ENCODE data around the gene MYH9.

MYH9 gene

DNA sequence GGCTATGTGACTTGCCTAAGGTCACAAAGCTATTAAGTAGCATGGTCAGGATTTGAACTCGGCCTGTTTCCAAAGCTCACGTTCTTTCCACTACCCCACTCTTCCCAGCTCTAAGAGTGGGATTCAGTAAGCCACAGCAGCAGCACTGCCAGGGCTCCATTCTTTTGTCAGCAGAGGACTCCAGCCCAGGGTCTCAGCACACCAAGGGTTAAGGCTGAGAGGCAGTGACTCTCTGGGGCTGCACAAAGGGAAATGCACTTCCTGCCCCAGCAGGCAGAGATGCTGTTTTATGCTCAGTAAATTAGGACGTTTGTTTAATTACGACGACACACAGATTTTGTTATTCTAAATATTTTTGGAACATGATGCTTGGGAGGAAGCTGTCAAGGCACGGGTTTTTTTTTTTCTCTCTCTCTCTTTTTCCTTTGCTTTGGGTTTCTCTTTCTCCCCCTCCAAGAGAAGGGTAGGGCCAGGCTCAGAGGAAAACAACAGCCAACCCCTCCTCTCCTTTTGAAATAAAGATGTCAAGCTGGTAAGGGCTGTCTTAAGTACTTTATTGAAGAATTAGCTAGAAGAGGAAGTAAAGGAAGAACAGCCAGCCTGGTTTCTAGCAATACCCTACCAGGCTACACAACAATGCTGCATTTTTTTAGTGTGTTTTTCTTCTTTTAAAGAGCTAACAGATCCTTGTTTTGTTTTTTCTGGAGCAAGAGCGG is 2.8 kb downstream of the MYH9 start:
- no CpG with 5 or more reads among the region's 7 CpGs for WGBS (ENCODE audit: extremely low coverage, insufficient coverage, low lambda C conversion rate)
- Histone ChIP-seq H3K4me3 (ENCODE audit: low read length) (no peak overlapping the region), H3K4me2 (ENCODE audit: low read length) (peak overlapping the region; percentile 78), H2BK15ac (replicated peaks; ENCODE audit: low read depth) (no peak overlapping the region), H3K79me2 (ENCODE audit: control insufficient read depth, insufficient read depth, low read length) (peaks cover 71% of the 10 kb centered on the region), H3K18ac (ENCODE audit: low read length) (no peak overlapping the region), H2BK120ac (ENCODE audit: low read depth, low read length) (no peak overlapping the region), H4K5ac (ENCODE audit: low read length) (no peak overlapping the region), H3K79me1 (ENCODE audit: low read length) (peaks cover 4% of the 10 kb centered on the region), H3K27ac (ENCODE audit: low read depth, low read length) (peak overlapping the region; percentile 48), H4K8ac (ENCODE audit: low read depth, low read length) (no peak overlapping the region), H3K23ac (ENCODE audit: low read length) (no peak overlapping the region), H2AK5ac (ENCODE audit: low read length) (no peak overlapping the region), H3K9ac (ENCODE audit: low read length) (peak overlapping the region; percentile 97), H3K36me3 (ENCODE audit: control insufficient read depth, insufficient read depth, low read length) (peaks cover 2% of the 10 kb centered on the region), H2BK5ac (ENCODE audit: low read length) (no peak overlapping the region), H3K4me1 (ENCODE audit: control insufficient read depth, low read depth, low read length) (peaks cover 6% of the 10 kb centered on the region), H3K4ac (ENCODE audit: low read depth, low read length) (no peak overlapping the region), H3K27me3 (ENCODE audit: insufficient read depth, low read length, poor library complexity) (no peaks in the 10 kb centered on the region), H3K56ac (ENCODE audit: low read length) (peak overlapping the region; percentile 96)
- DNase-seq = peak; percentile 73

DNA sequence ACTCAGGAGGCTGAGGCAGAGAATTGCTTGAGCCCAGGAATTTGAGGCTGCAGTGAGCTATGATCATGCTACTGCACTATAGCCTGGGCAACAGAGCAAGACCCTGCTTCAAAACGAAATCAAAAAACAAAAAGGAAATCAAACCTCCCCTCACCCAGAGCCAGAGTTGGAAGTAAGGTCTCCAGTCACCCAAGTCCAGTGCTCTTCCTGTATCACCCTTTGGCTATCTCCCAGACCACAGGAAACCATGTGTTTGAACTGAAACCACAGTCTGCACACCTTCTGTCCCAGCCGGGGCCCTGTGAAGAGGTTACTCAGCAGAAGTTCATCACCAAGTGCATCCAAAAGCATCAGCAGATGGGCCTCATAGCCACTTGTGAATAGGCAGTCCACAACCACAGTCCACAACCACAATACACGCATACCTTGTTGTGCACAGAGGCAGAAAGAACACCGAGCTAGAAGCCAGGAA is 4.6 kb downstream of the MYH9 start:
- peaks cover 2% of the 10 kb centered on the region for H3K36me3 ChIP-seq (ENCODE audit: control insufficient read depth, insufficient read depth, low read length)
- H3K4me1 ChIP-seq (ENCODE audit: control insufficient read depth, low read depth, low read length) = peaks cover 6% of the 10 kb centered on the region
- peaks cover 87% of the 10 kb centered on the region for H3K79me2 ChIP-seq (ENCODE audit: control insufficient read depth, insufficient read depth, low read length)
- H3K4ac ChIP-seq (ENCODE audit: low read depth, low read length) = no peak overlapping the region
- no peak overlapping the region for H3K27ac ChIP-seq (ENCODE audit: low read depth, low read length)
- no peak overlapping the region for H2BK120ac ChIP-seq (ENCODE audit: low read depth, low read length)
- H3K56ac ChIP-seq (ENCODE audit: low read length) = no peak overlapping the region
- no peaks in the 10 kb centered on the region for H3K27me3 ChIP-seq (ENCODE audit: insufficient read depth, low read length, poor library complexity)
- no peak overlapping the region for H3K18ac ChIP-seq (ENCODE audit: low read length)
- no peak overlapping the region for H4K5ac ChIP-seq (ENCODE audit: low read length)
- no peak overlapping the region for H2BK5ac ChIP-seq (ENCODE audit: low read length)
- DNase-seq = no peak
- WGBS (ENCODE audit: extremely low coverage, insufficient coverage, low lambda C conversion rate) = no CpG with 5 or more reads among the region's 4 CpGs
- H2AK5ac ChIP-seq (ENCODE audit: low read length) = no peak overlapping the region
- H3K4me3 ChIP-seq (ENCODE audit: low read length) = no peak overlapping the region
- no peak overlapping the region for H3K23ac ChIP-seq (ENCODE audit: low read length)
- no peak overlapping the region for H4K8ac ChIP-seq (ENCODE audit: low read depth, low read length)
- peaks cover 4% of the 10 kb centered on the region for H3K79me1 ChIP-seq (ENCODE audit: low read length)
- H2BK15ac ChIP-seq (replicated peaks; ENCODE audit: low read depth) = no peak overlapping the region
- H3K9ac ChIP-seq (ENCODE audit: low read length) = no peak overlapping the region
- no peak overlapping the region for H3K4me2 ChIP-seq (ENCODE audit: low read length)

DNA sequence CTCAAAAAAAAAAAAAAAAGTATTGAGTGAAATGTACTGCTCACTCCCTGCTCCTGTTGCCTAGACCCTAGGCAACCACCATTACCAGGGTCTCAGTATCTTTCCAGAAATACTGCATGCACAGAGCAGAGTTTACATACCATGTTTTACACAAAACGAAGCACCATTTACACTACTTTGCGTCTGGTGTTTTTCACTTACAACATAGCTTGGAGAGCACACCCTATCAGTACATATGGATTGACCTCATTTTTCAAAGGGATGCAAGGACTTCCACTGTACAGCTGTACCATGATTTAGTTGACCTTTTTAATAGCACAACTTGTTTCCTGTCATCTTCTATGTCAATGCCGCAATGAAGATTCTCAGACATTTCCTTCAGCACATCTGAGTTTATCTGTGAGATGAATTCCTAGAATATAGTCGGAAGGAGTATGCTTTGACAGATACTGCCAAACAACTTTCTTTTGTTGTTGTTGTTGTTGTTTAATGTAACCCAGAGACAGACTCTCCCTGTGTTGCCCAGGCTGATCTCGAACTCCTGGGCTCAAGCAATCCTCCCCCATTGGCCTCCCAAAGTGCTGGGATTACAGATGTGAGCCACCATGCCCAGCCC is 6.1 kb downstream of the MYH9 start:
- H3K18ac ChIP-seq (ENCODE audit: low read length) = no peak overlapping the region
- no peaks in the 10 kb centered on the region for H3K27me3 ChIP-seq (ENCODE audit: insufficient read depth, low read length, poor library complexity)
- DNase-seq = no peak
- no peak overlapping the region for H4K5ac ChIP-seq (ENCODE audit: low read length)
- no peak overlapping the region for H3K9ac ChIP-seq (ENCODE audit: low read length)
- peaks cover 2% of the 10 kb centered on the region for H3K36me3 ChIP-seq (ENCODE audit: control insufficient read depth, insufficient read depth, low read length)
- H3K27ac ChIP-seq (ENCODE audit: low read depth, low read length) = no peak overlapping the region
- H2BK120ac ChIP-seq (ENCODE audit: low read depth, low read length) = no peak overlapping the region
- no peak overlapping the region for H3K56ac ChIP-seq (ENCODE audit: low read length)
- peaks cover 91% of the 10 kb centered on the region for H3K79me2 ChIP-seq (ENCODE audit: control insufficient read depth, insufficient read depth, low read length)
- no peak overlapping the region for H3K4me2 ChIP-seq (ENCODE audit: low read length)
- no peak overlapping the region for H3K4ac ChIP-seq (ENCODE audit: low read depth, low read length)
- H3K79me1 ChIP-seq (ENCODE audit: low read length) = peaks cover 4% of the 10 kb centered on the region
- no CpG with 5 or more reads among the region's 5 CpGs for WGBS (ENCODE audit: extremely low coverage, insufficient coverage, low lambda C conversion rate)
- H2AK5ac ChIP-seq (ENCODE audit: low read length) = no peak overlapping the region
- H2BK15ac ChIP-seq (replicated peaks; ENCODE audit: low read depth) = no peak overlapping the region
- peaks cover 6% of the 10 kb centered on the region for H3K4me1 ChIP-seq (ENCODE audit: control insufficient read depth, low read depth, low read length)
- no peak overlapping the region for H4K8ac ChIP-seq (ENCODE audit: low read depth, low read length)
- H3K4me3 ChIP-seq (ENCODE audit: low read length) = no peak overlapping the region
- no peak overlapping the region for H3K23ac ChIP-seq (ENCODE audit: low read length)
- no peak overlapping the region for H2BK5ac ChIP-seq (ENCODE audit: low read length)

DNA sequence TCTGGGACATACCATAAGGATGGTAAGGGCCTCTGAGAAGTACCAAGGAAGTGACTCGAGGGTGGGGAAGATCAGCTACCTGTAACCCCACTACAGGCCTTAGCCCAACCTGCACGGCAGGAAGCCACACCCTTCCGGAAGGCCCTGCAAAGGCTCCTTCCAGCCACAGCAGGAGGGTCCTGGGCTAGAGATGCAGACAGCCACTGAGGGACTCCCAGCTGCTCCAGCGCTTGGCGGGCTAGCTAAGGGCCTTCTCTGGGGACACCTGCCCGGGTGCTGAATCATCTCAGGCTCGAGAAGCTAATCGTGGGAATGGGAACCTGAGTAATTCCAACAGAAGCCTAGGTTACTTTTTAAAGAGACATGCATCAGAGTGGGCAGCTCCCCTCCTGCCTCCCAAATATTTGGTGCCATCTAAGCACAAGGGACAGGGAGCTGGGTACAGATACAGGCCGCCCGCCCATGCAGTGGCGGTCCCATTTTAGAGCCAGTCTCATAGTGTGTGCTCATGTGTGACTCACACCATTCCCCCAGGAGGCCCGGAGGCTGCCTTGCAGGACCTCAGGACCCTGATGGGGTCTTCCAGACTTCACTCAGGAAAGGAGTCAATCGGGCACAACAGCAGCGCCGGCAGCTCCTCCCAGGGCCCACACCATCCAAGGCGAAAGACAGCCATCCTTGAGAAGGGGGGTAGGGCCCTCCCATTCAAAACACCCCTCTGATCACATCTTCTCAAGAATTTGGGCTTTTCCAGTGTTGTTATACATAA is 8.0 kb downstream of the MYH9 start:
- WGBS (ENCODE audit: extremely low coverage, insufficient coverage, low lambda C conversion rate) = no CpG with 5 or more reads among the region's 16 CpGs
- no peak overlapping the region for H2BK5ac ChIP-seq (ENCODE audit: low read length)
- H3K4me3 ChIP-seq (ENCODE audit: low read length) = no peak overlapping the region
- no peak overlapping the region for H3K4me2 ChIP-seq (ENCODE audit: low read length)
- no peak for DNase-seq
- H3K56ac ChIP-seq (ENCODE audit: low read length) = no peak overlapping the region
- peaks cover 2% of the 10 kb centered on the region for H3K4me1 ChIP-seq (ENCODE audit: control insufficient read depth, low read depth, low read length)
- no peaks in the 10 kb centered on the region for H3K27me3 ChIP-seq (ENCODE audit: insufficient read depth, low read length, poor library complexity)
- H2AK5ac ChIP-seq (ENCODE audit: low read length) = no peak overlapping the region
- no peak overlapping the region for H3K27ac ChIP-seq (ENCODE audit: low read depth, low read length)
- no peak overlapping the region for H4K5ac ChIP-seq (ENCODE audit: low read length)
- H3K36me3 ChIP-seq (ENCODE audit: control insufficient read depth, insufficient read depth, low read length) = peaks cover 2% of the 10 kb centered on the region
- H3K23ac ChIP-seq (ENCODE audit: low read length) = no peak overlapping the region
- H4K8ac ChIP-seq (ENCODE audit: low read depth, low read length) = no peak overlapping the region
- H3K18ac ChIP-seq (ENCODE audit: low read length) = no peak overlapping the region
- H2BK120ac ChIP-seq (ENCODE audit: low read depth, low read length) = no peak overlapping the region
- peaks cover 90% of the 10 kb centered on the region for H3K79me2 ChIP-seq (ENCODE audit: control insufficient read depth, insufficient read depth, low read length)
- H3K79me1 ChIP-seq (ENCODE audit: low read length) = peaks cover 6% of the 10 kb centered on the region
- no peak overlapping the region for H3K9ac ChIP-seq (ENCODE audit: low read length)
- no peak overlapping the region for H2BK15ac ChIP-seq (replicated peaks; ENCODE audit: low read depth)
- no peak overlapping the region for H3K4ac ChIP-seq (ENCODE audit: low read depth, low read length)

DNA sequence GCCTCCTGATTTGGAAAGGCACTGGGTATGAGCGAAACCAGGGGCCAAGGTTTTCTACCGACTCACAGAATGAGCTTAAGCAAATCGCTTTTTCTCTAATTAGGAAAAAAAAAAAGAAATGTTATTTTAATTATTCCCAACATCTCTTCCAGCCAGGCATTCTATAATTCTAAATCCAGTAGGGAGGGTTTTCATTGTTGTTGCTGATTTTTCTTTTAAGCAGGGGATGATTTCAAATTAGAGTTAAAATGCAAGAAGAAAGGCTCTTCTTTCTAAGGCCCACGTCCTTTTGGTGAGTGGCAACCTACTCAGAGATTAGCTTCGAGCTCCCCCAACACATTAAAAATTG is 8.9 kb downstream of the MYH9 start:
- H3K56ac ChIP-seq (ENCODE audit: low read length) = no peak overlapping the region
- no peak overlapping the region for H3K23ac ChIP-seq (ENCODE audit: low read length)
- no peak overlapping the region for H2BK5ac ChIP-seq (ENCODE audit: low read length)
- H3K4me3 ChIP-seq (ENCODE audit: low read length) = no peak overlapping the region
- peaks cover 7% of the 10 kb centered on the region for H3K79me1 ChIP-seq (ENCODE audit: low read length)
- H2BK120ac ChIP-seq (ENCODE audit: low read depth, low read length) = no peak overlapping the region
- H4K8ac ChIP-seq (ENCODE audit: low read depth, low read length) = no peak overlapping the region
- H3K79me2 ChIP-seq (ENCODE audit: control insufficient read depth, insufficient read depth, low read length) = peaks cover 88% of the 10 kb centered on the region
- H2AK5ac ChIP-seq (ENCODE audit: low read length) = no peak overlapping the region
- peaks cover 2% of the 10 kb centered on the region for H3K36me3 ChIP-seq (ENCODE audit: control insufficient read depth, insufficient read depth, low read length)
- no peak overlapping the region for H3K18ac ChIP-seq (ENCODE audit: low read length)
- no peak overlapping the region for H3K9ac ChIP-seq (ENCODE audit: low read length)
- WGBS (ENCODE audit: extremely low coverage, insufficient coverage, low lambda C conversion rate) = no CpG with 5 or more reads among the region's 5 CpGs
- no peak overlapping the region for H2BK15ac ChIP-seq (replicated peaks; ENCODE audit: low read depth)
- no peaks in the 10 kb centered on the region for H3K27me3 ChIP-seq (ENCODE audit: insufficient read depth, low read length, poor library complexity)
- no peaks in the 10 kb centered on the region for H3K4me1 ChIP-seq (ENCODE audit: control insufficient read depth, low read depth, low read length)
- no peak overlapping the region for H3K4ac ChIP-seq (ENCODE audit: low read depth, low read length)
- no peak overlapping the region for H3K4me2 ChIP-seq (ENCODE audit: low read length)
- H4K5ac ChIP-seq (ENCODE audit: low read length) = no peak overlapping the region
- H3K27ac ChIP-seq (ENCODE audit: low read depth, low read length) = no peak overlapping the region
- DNase-seq = no peak
